IPS DF 6.9 (cell line): ENCODE data around the gene FAM76A.

ENCODE experiments used
- DNase-seq: peaks from one replicate; pipeline ENCODE4 v3.0.0-alpha.2; 2013; ENCODE audit warnings: low read depth, low spot score
- H3K27ac ChIP-seq: one replicate; pipeline ENCODE4 v1.5.1; 2013; ENCODE audit warnings: low read length, control low read depth
- H3K27me3 ChIP-seq: 2 replicates; pipeline ENCODE4 v1.6.1; 2013; ENCODE audit warnings: mild to moderate bottlenecking, low read length; ENCODE audit not compliant: control insufficient read depth, insufficient read depth
- H3K36me3 ChIP-seq: 2 replicates; pipeline ENCODE4 v1.6.1; 2013; ENCODE audit warnings: low read length; ENCODE audit not compliant: control insufficient read depth, insufficient read depth
- H3K4me1 ChIP-seq: 2 replicates; pipeline ENCODE4 v1.6.1; 2013; ENCODE audit warnings: low read length; ENCODE audit not compliant: control insufficient read depth, insufficient read depth
- H3K4me3 ChIP-seq: 2 replicates; pipeline ENCODE4 v1.5.1; 2013; ENCODE audit warnings: mild to moderate bottlenecking, low read length
- H3K9me3 ChIP-seq: 2 replicates; pipeline ENCODE4 v1.6.1; 2013; ENCODE audit warnings: low read length, inconsistent platforms; ENCODE audit not compliant: control insufficient read depth, insufficient read depth
- WGBS: extraction: QIAGEN DNeasy Blood & Tissue Kit; methylation state at CpG from one replicate; pipeline ENCODE4 v1.1.7; 2013; ENCODE audit warnings: mixed read lengths, missing lambda C conversion rate; ENCODE audit not compliant: insufficient read length, insufficient coverage; 5-methylcytosine and 5-hydroxymethylcytosine counted together

FAM76A gene

DNA sequence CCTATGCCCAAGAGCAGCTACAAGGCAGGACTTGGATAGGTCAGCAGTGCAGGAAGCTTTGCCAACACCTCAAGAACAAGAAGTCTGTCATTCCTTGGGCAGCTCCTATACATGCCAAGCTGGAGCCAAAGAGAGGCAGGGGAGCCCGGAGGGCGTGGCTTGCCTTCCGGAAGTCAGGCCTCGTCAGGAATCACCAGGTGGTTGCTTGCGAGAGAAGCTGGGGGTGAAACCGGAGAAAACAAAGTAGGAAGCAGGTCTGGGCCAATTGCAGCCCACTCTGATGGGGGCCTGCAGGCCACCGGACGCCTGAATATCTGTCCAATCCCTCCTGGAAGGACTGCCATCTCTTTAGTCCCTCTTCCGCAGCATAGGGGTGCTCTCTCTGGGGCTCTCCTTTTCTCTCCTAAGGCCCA lies 794 bp upstream of the FAM76A start:
- WGBS, result no CpG with 5 or more reads among the region's 9 CpGs
- H3K36me3 ChIP-seq, result no peaks in the 10 kb centered on the region
- H3K27me3 ChIP-seq, result no peaks in the 10 kb centered on the region
- no peaks in the 10 kb centered on the region for H3K9me3 ChIP-seq
- peaks cover 1% of the 10 kb centered on the region; the same call in 1 of the 2 replicates for H3K4me1 ChIP-seq
- H3K4me3 ChIP-seq, result no peak overlapping the region
- DNase-seq, result no peak
- no peak overlapping the region for H3K27ac ChIP-seq

DNA sequence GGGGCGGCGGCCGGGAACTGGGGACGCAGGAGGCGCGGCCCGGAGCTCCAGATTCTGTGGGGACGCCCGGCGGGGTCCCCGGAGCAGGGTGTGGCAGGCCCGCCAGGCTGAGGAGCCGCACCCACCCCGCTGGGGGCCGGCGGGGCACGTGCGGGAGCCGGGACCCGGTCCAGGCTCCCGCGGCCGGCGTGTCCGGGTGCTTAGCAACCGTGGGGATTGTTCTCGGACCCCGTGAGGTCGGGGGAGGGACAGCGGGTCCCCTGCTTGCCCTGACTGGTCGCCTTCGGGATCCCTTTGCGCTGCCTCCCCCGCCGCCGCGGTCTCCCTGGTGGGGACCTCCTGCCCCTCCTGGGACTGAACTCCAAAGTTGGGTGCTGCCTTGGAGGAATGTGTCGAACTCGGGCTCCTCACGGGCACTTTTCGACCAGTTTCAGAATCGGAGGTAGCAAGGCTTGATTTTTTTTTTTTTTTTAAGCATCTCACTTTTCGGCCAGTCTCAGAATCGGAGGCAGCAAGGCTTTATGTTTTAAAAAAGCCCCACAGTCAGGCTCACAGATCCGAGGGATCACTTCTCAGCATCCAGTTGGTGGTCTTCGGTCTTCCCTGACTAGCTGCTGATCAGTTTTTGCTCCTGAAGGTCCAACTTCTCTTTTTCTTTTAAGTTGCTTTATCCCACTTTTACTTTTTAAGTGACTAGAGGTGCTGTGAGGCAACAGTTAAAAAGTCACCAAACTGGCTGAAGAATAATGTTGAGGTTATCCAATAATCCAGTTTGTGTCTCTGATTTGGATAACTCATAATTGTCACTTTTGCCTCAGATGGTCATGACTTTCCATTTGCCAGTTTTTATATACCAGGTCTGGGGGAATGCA lies 648 bp downstream of the FAM76A start:
- Histone ChIP-seq H3K4me3 (peak overlapping the region; percentile 95), H3K27ac (no peak overlapping the region), H3K36me3 (no peaks in the 10 kb centered on the region), H3K27me3 (no peaks in the 10 kb centered on the region), H3K4me1 (peaks cover 1% of the 10 kb centered on the region; the same call in 1 of the 2 replicates), H3K9me3 (no peaks in the 10 kb centered on the region)
- DNase-seq, result no peak
- WGBS, result no CpG with 5 or more reads among the region's 46 CpGs

DNA sequence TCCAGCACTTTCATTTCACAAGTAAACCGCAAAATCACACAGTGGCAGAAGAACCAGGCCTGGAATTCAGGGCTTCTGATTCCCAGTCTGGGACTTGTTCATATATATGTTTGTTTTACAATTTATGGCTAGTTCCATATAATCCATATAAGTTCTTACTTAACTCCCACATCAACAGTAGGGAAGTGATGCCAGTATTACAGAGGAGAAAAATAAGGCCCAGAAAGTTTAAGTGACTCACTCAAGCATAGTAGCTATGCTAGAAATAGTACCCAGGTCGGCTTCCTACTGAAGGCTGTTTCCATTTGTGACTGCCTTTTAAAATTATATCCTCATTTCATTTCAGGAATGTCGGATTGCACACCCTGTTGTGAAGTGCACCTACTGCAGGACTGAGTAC lies 1.4 kb downstream of the FAM76A start:
- Histone ChIP-seq H3K27ac (no peak overlapping the region), H3K36me3 (no peaks in the 10 kb centered on the region), H3K9me3 (no peaks in the 10 kb centered on the region), H3K4me3 (no peak overlapping the region), H3K4me1 (peaks cover 1% of the 10 kb centered on the region; the same call in 1 of the 2 replicates), H3K27me3 (no peaks in the 10 kb centered on the region)
- no peak for DNase-seq
- WGBS, result no CpG with 5 or more reads among the region's 3 CpGs

DNA sequence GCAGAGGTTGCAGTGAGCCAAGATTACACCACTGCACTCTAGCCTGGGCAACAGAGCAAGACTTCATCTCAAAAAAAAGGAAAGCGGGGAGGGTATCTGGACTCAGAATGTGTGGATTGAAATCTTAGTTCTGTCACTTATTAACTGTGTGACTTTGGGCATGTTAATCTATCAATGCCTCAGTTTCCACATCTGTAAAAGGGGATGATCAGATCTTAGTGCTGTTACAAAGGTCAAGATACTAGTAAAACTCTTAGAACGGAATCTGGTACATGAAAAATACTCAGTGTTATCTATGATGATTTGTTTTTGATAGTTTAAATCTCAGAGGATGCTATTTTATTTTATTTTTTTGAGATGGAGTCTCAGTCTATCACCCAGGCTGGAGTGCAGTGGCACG lies 10.5 kb downstream of the FAM76A start:
- Histone ChIP-seq H3K27ac (no peak overlapping the region), H3K27me3 (no peaks in the 10 kb centered on the region), H3K4me1 (no peaks in the 10 kb centered on the region), H3K36me3 (no peaks in the 10 kb centered on the region), H3K4me3 (no peak overlapping the region), H3K9me3 (no peaks in the 10 kb centered on the region)
- WGBS, result no CpG with 5 or more reads among the region's 3 CpGs
- no peak for DNase-seq

DNA sequence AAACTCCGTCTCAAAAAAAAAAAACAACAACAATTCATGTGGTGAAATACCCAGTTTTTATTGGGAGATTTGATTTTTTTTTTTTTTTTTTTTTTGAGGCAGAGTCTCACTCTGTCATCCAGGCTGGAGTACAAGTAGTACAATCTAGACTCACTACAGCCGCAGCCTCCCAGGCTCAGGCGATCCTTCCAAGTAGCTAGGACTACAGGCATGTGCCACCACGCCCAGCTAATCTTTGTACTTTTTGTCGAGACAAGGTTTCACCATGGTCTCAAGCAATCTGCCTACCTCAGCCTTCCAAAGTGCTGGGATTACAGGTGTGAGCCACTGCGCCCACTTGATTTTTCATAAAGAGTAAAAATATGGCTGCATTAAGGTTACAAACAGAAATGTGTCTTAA lies 15.4 kb downstream of the FAM76A start:
- no peaks in the 10 kb centered on the region; the same call in 1 of the 2 replicates for H3K36me3 ChIP-seq
- DNase-seq, result no peak
- no peaks in the 10 kb centered on the region for H3K27me3 ChIP-seq
- H3K27ac ChIP-seq, result no peak overlapping the region
- no peaks in the 10 kb centered on the region for H3K9me3 ChIP-seq
- no peak overlapping the region for H3K4me3 ChIP-seq
- no CpG with 5 or more reads among the region's 6 CpGs for WGBS
- H3K4me1 ChIP-seq, result no peaks in the 10 kb centered on the region

DNA sequence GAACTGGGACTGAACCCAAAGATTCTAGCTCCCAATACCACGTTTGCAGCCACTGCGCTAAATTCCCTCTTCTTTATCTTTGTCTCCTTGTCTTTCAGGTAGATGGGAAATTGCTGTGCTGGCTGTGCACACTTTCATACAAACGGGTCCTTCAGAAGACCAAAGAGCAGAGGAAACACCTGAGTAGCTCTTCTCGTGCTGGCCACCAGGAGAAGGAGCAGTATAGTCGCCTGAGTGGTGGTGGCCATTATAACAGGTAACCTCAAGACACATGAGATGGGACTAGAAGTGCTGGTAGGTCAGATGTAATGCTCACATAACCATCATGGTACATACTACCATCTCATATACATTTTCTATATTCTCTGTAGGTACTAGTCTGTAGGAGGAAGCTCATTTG lies 18.8 kb downstream of the FAM76A start:
- Histone ChIP-seq H3K27ac (no peak overlapping the region), H3K4me1 (no peaks in the 10 kb centered on the region), H3K27me3 (no peaks in the 10 kb centered on the region), H3K9me3 (no peaks in the 10 kb centered on the region), H3K4me3 (no peak overlapping the region), H3K36me3 (peaks cover 3% of the 10 kb centered on the region; the same call in 1 of the 2 replicates)
- no peak for DNase-seq
- no CpG with 5 or more reads among the region's 5 CpGs for WGBS

DNA sequence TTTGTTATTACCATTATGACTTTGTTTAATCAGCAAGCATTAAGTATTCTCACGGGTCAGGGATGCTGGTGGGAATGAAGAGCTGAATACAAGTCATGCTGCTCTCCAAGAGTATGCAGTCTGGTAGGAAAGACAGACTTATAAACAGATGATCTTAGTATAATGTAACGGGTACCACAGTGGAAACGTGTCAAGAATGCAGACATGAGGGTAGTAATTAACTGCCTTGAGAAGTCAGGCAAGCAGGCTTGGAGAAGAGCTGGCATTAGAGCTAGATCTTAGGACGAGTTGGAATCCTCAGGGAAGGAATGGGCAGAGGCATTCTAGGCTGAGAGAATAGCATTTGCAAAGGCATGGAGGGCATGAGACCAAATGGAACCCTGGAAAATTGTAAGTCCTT lies 19.7 kb downstream of the FAM76A start:
- no peak for DNase-seq

DNA sequence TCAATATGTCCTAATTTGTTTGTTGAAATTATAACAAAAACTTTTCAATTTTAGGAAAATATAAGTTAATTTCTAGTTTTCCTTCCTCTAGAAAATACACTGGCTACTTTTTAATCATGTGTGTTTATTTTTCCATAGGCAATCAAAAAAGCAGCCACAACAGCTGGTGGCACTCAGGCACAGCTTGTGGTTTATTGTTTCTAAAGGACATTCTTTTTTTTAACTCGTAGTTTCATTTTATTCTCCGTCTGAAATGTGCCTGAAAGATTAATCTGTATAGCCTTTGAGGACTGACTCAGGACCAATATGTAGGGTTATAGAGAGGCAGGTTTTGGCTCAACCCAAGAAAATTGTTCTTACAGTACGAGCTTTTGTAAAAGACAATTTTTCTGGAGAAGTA lies 26.6 kb downstream of the FAM76A start:
- Histone ChIP-seq H3K36me3 (peaks cover 6% of the 10 kb centered on the region; the same call in 1 of the 2 replicates), H3K9me3 (no peaks in the 10 kb centered on the region), H3K4me1 (no peaks in the 10 kb centered on the region), H3K27me3 (no peaks in the 10 kb centered on the region), H3K4me3 (no peak overlapping the region), H3K27ac (no peak overlapping the region)
- DNase-seq, result no peak
- no CpG with 5 or more reads among the region's 3 CpGs for WGBS

More for the DNA sequence above, 19.7 kb downstream of the FAM76A start:
- H3K36me3 ChIP-seq, result peaks cover 6% of the 10 kb centered on the region; the same call in 1 of the 2 replicates
- H3K9me3 ChIP-seq, result no peaks in the 10 kb centered on the region
- H3K27ac ChIP-seq, result no peak overlapping the region
- H3K27me3 ChIP-seq, result no peaks in the 10 kb centered on the region
- no CpG with 5 or more reads among the region's 4 CpGs for WGBS
- H3K4me1 ChIP-seq, result no peaks in the 10 kb centered on the region
- no peak overlapping the region for H3K4me3 ChIP-seq

DNA sequence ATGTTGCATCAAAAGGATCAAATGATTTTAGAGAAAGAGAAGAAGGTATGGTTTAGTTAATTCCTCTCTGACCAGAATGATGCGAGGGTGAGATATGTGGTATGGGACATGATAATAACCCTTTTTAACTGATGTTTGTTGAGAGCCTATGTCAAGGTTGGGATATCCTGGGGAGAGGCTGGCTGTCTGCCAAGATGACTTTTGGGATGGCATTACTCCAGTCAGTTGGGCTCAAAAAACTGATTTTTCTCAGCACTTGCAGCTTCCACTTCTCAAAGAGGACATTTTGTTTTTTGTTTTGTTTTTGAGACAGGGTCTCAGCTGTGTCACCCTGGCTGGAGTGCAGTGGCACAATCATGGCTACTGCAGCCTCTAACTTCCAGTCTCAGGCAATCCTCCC lies 29.5 kb downstream of the FAM76A start:
- Histone ChIP-seq H3K4me3 (no peak overlapping the region), H3K9me3 (no peaks in the 10 kb centered on the region), H3K27me3 (no peaks in the 10 kb centered on the region), H3K27ac (no peak overlapping the region), H3K4me1 (no peaks in the 10 kb centered on the region), H3K36me3 (no peaks in the 10 kb centered on the region; the same call in 1 of the 2 replicates)
- DNase-seq, result no peak
- no CpG with 5 or more reads among the region's 1 CpG for WGBS

DNA sequence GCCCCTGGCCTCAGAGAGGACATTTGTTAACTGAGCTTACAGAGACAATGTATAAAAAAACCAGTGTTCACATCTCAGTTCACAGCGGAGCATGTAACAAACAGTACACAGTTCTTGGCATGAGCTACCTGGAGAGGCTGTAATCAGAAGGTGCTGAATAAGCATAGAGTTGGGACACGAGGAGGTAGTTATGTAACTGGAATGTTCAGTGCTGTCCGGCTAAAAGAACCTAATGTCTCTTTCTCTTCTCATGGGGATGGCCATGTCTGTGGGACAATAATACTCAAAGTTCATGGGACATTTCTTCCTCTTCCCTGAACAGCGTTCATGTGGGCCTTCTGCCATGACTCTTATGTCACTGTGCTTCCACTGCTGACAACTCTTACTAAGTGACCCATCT lies 30.1 kb downstream of the FAM76A start:
- Histone ChIP-seq H3K4me1 (no peaks in the 10 kb centered on the region), H3K36me3 (no peaks in the 10 kb centered on the region; the same call in 1 of the 2 replicates), H3K4me3 (no peak overlapping the region), H3K9me3 (no peaks in the 10 kb centered on the region), H3K27ac (no peak overlapping the region), H3K27me3 (no peaks in the 10 kb centered on the region)
- no peak for DNase-seq
- WGBS, result no CpG with 5 or more reads among the region's 4 CpGs

DNA sequence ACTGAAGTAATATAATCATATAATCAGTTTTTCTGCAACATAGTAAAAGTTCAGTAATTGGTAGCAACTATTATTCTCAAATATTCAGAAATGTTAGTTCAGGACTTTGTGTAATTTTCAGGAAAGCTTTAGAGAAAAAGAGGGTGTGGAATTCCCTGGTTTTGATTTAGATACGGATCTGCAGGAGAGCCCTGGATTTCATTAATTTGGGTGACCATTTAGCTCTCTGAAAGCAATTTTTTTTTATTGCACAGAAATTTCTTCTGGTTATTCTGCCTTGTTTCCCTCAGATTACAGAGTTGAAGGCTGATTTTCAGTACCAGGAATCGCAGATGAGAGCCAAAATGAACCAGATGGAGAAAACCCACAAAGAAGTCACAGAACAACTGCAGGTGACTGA lies 33.5 kb downstream of the FAM76A start:
- WGBS, result no CpG with 5 or more reads among the region's 2 CpGs
- H3K27me3 ChIP-seq, result no peaks in the 10 kb centered on the region
- H3K27ac ChIP-seq, result no peak overlapping the region
- H3K4me3 ChIP-seq, result no peak overlapping the region
- no peaks in the 10 kb centered on the region for H3K9me3 ChIP-seq
- DNase-seq, result no peak
- no peaks in the 10 kb centered on the region; the same call in 1 of the 2 replicates for H3K36me3 ChIP-seq
- no peaks in the 10 kb centered on the region for H3K4me1 ChIP-seq
